Endometrial microvascular endothelial cells (primary cell): ENCODE results near the gene TMEM158. TPM values are rescaled to one million over a fixed set of nuclear protein-coding genes. Genes with fewer than 3 reads are reported as not detected.

Experiments
- in situ Hi-C: cut with HindIII; loops from 2 replicates; pipeline ENCODE4 v1.10.0; 2017; ENCODE audit warnings: low sequenced_read_pairs, low pct_unique_long_range_greater_than_20kb; ENCODE audit errors: inconsistent ontology term
- total RNA-seq: library from RNA; depleted of rRNA; stranded (reverse); fragments of >200 nt; gene quantifications from one replicate; pipeline ENCODE4 v1.2.3, GENCODE V29; 2015; ENCODE audit errors: inconsistent ontology term

The TMEM158 gene
- total RNA-seq, 1 donor from 2014 or later: 14.9 TPM

DNA sequence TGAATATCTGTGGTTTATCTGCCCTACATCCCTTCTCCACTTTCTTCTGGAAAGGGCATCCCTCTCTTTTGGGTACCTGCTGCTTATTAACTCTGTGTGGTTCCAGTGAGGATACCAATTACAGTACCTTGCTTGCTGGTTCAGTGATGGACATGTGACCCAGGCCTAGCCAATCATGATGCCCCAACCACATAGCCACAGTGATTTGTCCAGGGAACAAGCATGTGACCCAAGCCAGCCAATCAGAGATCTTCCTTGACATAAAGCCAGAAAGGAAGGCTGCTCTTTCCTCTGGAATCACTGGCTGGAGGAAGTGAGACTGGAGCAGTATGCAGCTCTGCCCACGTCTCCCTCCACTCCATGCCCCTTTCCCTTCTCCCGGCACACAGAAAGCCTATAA is 10.9 kb upstream of the TMEM158 start:
- in situ Hi-C loops: no loop called here

DNA sequence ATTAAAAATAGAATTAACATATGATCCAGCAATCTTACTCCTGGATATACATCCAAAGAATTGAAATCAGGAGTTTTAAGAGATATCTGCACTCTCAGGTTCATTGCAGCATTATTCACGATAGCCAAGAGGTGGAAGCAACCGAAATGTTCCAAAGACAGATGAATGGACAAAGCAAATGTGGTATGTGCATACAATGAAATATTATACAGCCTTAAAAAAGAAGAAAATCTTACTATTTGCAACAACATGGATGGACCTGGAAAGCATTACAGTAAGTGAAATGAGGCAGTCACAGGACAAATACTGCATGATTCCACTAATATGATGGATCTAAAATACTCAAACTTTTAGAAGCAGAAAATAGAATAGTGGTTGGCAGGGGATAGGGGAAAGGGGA is 9.3 kb upstream of the TMEM158 start:
- in situ Hi-C loops: no loop called here

GRCh38 chr3:45234250-45234649 is 8.2 kb upstream of the TMEM158 start:
- in situ Hi-C loops: no loop called here

DNA sequence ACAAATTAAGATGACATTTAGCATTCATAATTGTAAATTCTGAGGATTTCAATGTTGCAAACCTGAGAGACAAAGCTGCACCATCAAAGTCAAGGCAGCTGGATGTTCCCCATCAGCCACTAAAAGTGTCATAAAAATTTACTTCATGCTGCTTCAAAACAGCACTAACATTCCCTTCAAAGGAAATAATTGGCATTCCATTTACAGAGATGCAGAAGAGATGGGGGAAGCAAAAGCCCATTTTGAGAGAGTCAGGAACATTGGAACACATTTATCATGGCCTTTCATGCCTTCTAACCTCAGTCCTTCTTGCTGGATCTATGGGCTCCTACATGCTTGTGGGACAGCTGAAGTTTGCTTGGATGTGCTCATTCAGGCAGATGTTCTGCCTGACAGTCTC is 6.4 kb upstream of the TMEM158 start:
- in situ Hi-C loops: no loop called here

DNA sequence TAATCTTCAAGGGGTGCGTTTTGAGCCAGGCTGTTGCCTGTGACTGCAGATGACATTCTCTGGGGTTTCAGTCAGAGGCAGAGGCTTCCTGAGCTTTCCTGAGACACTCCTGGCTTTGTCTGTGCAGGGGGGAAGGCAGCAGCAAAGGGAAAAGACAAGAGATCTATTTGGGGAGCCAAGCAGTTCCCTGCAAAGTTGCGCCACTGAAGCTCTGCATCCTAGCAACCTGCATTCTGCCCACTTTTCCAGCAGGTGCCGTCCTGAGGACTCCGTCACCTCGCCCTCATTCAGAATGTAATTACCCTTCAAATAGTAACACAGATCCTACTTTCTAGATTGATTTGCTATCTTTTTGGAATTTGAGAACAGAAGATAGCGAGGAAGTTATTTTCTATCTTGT is 1.9 kb upstream of the TMEM158 start:
- in situ Hi-C loops: no loop called here

- in situ Hi-C loops: no loop called here
Measured at GRCh38 chr3:45227071-45227820, 1.2 kb upstream of the TMEM158 start.

DNA sequence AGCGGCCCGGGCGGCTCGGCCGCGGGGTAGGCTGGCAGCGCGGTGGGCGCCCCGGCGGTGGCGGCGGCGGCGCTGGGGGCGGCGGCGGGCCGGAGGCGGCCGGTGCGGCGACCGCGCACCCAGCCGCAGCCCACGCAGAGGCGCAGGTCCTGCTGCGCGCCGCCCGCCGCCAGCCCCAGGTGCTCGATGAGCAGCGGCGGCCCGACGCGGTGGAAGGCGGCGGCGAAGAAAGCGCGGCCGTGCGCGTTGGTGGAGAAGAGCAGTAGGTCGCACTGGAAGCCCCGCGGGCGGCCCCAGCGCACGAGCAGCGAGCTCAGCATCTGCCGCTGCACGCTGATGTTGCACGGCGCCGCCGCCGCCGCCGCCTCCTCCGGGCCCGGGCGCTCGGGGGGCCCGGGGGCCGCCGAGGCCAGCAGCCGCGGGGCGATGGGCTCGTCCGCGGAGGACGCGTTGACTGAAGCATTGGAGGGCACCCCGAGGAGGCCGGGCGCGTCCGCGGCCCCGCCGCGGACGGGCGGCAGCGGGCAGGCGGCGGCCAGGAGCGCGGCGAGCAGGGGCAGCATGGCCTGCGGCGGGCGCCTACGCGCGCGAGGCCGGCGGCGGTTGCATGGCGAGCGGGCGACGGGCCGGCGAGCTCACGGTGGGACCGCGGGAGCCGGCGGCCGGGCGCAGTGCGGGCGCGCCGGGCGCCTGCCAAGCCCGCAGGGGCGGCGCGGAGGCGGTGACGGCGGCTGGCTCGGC is 452 bp downstream of the TMEM158 start:
- in situ Hi-C loops: no loop called here

GRCh38 chr3:45224824-45225464 is 1.1 kb downstream of the TMEM158 start:
- in situ Hi-C loops: no loop called here

DNA sequence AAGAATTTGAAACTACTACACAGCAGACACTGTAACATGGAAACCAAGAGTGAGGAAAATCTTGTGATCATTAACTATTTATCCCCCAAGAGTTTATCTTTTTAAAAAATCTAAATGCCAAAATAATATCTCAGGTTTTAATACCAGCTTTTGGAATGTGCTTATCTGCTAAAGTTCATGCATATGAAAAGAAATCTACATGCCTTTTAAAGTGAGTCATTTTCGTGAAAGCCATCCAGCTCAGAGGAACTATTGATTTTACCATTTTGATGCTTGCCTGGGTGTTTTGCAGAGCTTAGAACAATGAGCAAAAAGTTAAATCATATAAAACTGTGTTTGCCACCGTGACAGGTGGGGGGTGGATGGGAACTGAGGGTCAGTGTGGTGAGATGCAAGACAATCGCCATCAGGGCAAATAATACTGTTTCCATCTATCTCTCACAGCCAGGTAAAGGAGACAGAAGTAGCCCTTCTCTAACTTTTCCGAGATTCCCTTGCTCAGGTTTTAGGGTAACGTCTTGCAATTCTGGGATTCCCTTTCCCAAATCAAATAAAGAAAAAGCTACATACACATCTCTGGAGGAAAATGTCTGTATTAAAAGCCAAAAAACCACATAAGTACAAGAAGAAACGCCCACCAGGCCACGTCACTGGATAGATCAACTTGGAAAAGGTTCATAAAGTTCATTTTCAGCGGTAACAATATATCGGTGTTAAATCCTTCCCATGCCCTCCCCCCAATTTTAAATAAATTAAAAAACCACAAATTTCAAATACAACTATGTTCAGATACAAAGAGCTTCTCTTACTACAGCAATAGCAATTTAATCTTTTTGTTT is 2.0 kb downstream of the TMEM158 start:
- in situ Hi-C loops: no loop called here

DNA sequence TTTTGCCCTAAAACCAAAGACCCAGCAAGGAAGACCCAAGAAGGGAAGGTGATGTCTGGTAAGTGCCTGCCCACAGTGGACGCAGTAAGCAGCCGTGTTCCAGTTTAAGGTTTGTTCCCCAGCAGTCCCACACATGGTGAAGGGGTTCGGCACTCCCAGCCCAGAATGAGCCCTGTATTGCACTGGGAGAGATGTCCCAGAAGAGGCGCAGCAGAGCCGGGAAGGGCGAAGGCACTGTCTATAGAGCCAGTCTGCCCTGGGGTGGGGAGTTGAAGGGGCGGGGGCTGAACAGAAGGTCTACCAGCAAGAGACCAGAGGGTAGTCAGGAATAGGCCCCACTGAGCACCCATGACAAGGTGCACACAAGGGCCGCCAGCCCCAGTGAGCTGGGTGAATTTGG is 6.4 kb downstream of the TMEM158 start:
- in situ Hi-C loops: no loop called here

GRCh38 chr3:45218578-45219390 is 7.3 kb downstream of the TMEM158 start:
- in situ Hi-C loops: no loop called here

- in situ Hi-C loops: no loop called here
Measured at GRCh38 chr3:45216021-45216609, 10.0 kb downstream of the TMEM158 start.

DNA sequence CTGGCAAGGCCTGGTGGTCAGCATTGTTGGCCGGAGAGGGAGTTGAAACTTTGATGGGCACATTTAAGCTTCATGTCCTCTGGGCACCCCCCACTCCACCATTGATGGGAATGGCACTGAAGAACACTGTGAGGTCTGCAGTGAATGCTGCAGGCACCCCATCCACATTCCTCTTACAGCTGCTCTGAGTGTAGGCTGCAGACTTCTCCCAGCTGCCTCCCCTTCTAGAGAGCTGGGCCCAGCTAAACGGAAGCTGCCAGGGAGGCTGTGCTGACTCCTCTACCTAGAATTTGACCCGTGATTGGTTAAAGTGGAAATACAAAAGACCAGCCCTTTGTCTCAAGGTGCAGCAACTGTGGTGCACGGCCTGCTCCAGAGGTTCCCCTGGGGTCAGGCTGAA is 10.6 kb downstream of the TMEM158 start:
- in situ Hi-C loops: no loop called here

- in situ Hi-C loops: no loop called here
Measured at GRCh38 chr3:45214061-45214680, 11.9 kb downstream of the TMEM158 start.

DNA sequence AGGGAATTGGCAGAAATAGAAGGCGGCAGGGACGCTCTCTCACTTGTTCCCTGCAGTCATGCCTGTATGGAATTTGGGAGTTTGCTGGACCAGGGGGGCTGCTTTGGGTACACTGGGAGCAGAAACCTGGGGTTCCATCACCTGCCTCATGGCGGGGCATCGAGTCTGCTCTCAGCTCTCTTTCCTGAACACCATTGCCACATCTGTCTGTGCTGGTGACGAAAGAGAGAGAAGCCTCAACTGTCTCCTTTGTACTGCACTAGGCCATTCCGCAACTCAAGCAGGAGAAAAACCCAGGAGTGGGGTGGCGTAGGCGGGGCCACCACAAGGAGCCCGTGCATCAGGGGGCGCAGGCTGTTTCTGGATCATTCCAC is 14.0 kb downstream of the TMEM158 start:
- in situ Hi-C loops: no loop called here

DNA sequence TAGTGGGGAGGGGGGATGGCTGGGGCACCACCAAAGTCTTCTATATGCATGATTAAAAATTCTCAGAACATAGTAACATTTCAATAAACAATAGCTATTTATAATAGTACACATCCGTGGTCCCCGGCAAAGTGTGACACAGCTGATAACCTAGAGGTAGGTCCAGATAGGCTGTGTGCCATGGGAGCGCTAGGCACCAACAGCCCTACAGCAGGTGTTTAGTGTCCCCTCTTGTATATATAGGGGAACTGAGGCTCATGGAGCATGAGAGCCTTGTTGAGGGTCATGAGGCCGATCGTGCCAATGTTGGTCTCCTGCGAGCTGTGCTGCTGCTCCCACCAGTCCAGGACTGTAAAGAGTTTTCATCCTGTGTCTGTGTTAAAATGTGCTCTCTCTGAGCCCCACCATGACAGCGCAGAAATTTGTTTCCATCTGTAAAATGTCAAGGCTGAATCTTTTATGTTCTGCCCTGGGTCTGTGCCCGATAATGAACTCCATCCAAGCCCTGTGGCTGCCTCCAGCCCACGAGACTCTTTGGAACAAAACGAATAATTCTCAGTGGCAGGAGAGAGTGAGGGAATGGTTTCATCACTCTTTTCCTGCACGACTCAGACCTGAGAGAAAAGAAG is 14.5 kb downstream of the TMEM158 start:
- in situ Hi-C loops: no loop called here

DNA sequence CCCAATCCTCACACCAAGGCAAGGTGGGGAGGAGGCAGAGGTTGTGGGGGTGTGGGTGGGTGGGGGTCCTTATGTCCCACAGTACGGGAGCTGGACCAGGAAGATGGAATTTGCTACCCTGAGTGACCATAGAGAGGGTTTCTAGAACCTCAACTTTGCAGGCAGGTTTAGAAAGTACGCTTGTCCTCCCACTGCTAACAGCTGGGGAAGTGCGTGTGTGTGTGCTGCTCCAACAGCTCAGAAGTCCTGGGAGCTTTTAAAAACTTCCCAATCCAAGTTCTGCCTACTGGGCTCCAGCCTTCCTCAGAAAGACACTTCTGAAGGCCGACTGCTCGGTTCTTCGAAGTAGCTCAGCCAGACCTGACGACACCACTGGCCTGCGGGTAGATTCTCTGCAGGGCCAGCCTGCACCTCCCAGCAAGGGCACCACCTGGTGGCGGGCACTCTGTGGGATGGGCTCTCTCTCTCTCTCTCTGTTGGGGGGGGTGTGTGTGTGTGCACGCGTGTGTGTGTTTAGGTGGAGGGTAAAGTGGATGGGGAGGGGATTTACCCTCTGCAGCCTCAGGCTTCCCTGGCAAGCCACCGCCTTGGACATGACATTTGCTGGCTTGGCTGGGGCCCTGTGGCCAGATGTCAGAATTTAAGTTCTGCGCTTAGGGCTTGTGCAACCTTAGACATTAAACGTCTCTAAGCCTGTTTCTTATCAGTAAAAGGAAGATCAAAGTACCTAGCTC is 15.6 kb downstream of the TMEM158 start:
- in situ Hi-C loops: no loop called here
